Pancreas (tissue), 10 donors: Measurements from ENCODE around the gene STK11. TPM values are rescaled to one million over a fixed set of nuclear protein-coding genes. Genes with fewer than 3 reads are reported as not detected.
A peak's percentile ranks its signal among the peaks of the same experiment; 100 is the strongest.

ENCODE experiments used
- ATAC-seq, 4 donors: fragments of 200-7000 bp; cut with Tn5 transposase; one replicate each; pipeline versions ENCODE4 v1.8.0 to v1.9.1; 2020; ENCODE audit warnings: mild to moderate bottlenecking in 4 of 4, moderate library complexity in 4 of 4
- DNase-seq, 6 donors: peaks; one replicate each; pipeline ENCODE4 v3.0.0-alpha.2; 2020
- FAIRE-seq: peaks from 2 replicates; lab custom pipeline; 2012; peaks lifted over from hg19 to GRCh38; lab: Jason Lieb, UNC
- H3K27ac ChIP-seq, 4 donors: fragments of 200-600 bp; sonication (generic); 1 replicate in 3 of 4; 2 replicates in 1 of 4; pipeline versions ENCODE4 v1.5.0 to v1.8.0; 2020
- H3K27me3 ChIP-seq, 4 donors: fragments of 200-600 bp; one replicate each; pipeline ENCODE4 v1.8.0; 2021
- H3K36me3 ChIP-seq, 3 donors: fragments of 200-600 bp; sonication (generic) in 1 of 3; one replicate each; pipeline versions ENCODE4 v1.5.0 to v1.8.0; 2020 to 2021
- H3K4me1 ChIP-seq, 3 donors: fragments of 200-600 bp; one replicate each; pipeline ENCODE4 v1.8.0; 2021
- H3K4me3 ChIP-seq, 4 donors: fragments of 200-600 bp; sonication (generic) in 2 of 4; one replicate each; pipeline versions ENCODE4 v1.5.0 to v1.8.0; 2020 to 2021
- H3K9me3 ChIP-seq, 4 donors: fragments of 200-600 bp; one replicate each; pipeline ENCODE4 v1.8.0; 2021
- WGBS, 2 donors: extraction: QIAGEN DNeasy Blood & Tissue Kit; methylation state at CpG; one replicate each; pipeline ENCODE4 v1.1.7; 2013; 5-methylcytosine and 5-hydroxymethylcytosine counted together
- intact Hi-C, 3 donors: fragments of 100-400 bp; cut with DNase I; formaldehyde crosslinking; loops; one replicate each; pipeline versions ENCODE4 v1.11.1 to v1.14.2; 2022
- polyA plus RNA-seq, 2 donors: library from polyadenylated mRNA; stranded (reverse); fragments of 200-250 nt; gene quantifications; one replicate each; pipeline ENCODE4 v1.2.3, GENCODE V29; 2013
- total RNA-seq, 6 donors: library from RNA; stranded (reverse); fragmentation: NEBNext Ultra II Directional in 4 of 6; extraction: Animal tissue kit (Norgen Biotek cat#: 25700) in 4 of 6; gene quantifications; one replicate each; pipeline versions ENCODE4 v1.2.1 to v1.2.4, GENCODE V29; 2021 to 2023
- TF ChIP-seq, protein P1 (sequence below), 4 donors: fragments of 200-600 bp; sonication (generic) in 3 of 4; IDR thresholded peaks; one replicate each; pipeline versions ENCODE4 v1.5.0 to v1.8.0; 2021; ENCODE audit warnings: antibody characterized with exemption in 4 of 4
- donor health status: healthy with polysubstance abuse.
- donor health status: DM: no; HTN: no; CAD: no; lungs with moderate emphysema.
- donor health status: DM: no; HTN: no; CAD: no.
- donor health status: control.
- donor health status: control.
- donor health status: Bipolar disorder and iron deficiency.
- donor health status: DM: yes; HTN: yes; CAD: no.
- donor health status: DM: no; HTN: no; CAD: no.
- donor health status: DM: no; HTN: no; CAD: no.
- donor health status: DM: yes; HTN: yes; CAD: no.

The STK11 gene
- total and polyA plus RNA-seq, 8 donors: 20.1 to 62.2 (median 24.8) TPM

DNA sequence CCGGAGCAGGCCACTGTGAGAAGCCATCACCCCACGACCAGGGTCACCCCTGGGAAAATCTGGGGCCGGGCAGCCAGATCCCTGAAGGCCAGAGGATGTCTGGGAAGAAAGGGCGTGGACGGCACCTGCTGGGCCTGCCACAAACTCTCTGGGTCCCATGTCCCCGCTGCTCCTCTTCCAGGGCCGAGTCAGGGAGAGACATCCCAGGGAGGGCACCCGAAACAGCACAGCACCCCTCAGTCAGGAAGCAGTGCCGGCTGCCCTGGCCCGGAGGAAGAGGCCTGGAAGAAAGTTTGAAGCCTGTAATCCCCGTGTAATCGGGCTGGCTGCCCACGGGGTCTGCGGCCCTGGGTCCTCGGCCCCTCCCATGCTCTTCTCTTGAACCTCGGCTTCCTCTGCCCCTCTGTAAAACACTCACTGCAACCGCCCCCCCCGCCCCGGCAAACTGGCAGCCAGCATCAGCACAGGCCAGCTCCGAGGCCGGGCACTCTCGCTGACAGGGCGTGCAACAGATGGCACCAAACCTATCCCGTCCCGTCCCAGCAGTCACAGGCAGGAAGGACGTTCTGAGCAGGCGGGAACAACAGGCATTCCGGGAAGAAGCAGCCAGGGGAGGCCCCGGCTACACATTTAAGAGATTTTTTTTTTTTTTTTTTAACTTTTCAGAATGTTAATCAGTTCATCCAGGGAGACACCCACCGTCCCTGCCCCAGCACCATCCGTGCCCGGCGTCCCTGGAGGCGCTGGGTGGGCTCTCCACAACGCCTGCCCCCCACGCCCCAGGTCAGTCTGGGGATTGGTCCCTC lies 33.0 kb upstream of the STK11 start:
- FAIRE-seq: no peak
- peak; percentile 61 to 71 (median 68) for ATAC-seq
- 3 to 7% methylated on average over 35 to 36 of the region's 36 CpGs for WGBS, 2 donors
- intact Hi-C loops: no loop called here
- Histone ChIP-seq H3K27me3 (no peaks in the 10 kb centered on the region), H3K27ac (peak overlapping the region; percentile 85 to 91 (median 90)), H3K4me3 (peak overlapping the region; percentile 54 to 95 (median 82)), H3K4me1 (peaks cover 0 to 15% (median 0%) of the 10 kb centered on the region in 3 donors), H3K9me3 (no peaks in the 10 kb centered on the region), H3K36me3 (no peaks in the 10 kb centered on the region)
- TF ChIP-seq, protein P1, sequence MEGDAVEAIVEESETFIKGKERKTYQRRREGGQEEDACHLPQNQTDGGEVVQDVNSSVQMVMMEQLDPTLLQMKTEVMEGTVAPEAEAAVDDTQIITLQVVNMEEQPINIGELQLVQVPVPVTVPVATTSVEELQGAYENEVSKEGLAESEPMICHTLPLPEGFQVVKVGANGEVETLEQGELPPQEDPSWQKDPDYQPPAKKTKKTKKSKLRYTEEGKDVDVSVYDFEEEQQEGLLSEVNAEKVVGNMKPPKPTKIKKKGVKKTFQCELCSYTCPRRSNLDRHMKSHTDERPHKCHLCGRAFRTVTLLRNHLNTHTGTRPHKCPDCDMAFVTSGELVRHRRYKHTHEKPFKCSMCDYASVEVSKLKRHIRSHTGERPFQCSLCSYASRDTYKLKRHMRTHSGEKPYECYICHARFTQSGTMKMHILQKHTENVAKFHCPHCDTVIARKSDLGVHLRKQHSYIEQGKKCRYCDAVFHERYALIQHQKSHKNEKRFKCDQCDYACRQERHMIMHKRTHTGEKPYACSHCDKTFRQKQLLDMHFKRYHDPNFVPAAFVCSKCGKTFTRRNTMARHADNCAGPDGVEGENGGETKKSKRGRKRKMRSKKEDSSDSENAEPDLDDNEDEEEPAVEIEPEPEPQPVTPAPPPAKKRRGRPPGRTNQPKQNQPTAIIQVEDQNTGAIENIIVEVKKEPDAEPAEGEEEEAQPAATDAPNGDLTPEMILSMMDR (IDR thresholded peaks at IDR 0.05): no peak
- DNase-seq: peak in 5 of 6 donors; percentile 66 to 89 (median 76)

DNA sequence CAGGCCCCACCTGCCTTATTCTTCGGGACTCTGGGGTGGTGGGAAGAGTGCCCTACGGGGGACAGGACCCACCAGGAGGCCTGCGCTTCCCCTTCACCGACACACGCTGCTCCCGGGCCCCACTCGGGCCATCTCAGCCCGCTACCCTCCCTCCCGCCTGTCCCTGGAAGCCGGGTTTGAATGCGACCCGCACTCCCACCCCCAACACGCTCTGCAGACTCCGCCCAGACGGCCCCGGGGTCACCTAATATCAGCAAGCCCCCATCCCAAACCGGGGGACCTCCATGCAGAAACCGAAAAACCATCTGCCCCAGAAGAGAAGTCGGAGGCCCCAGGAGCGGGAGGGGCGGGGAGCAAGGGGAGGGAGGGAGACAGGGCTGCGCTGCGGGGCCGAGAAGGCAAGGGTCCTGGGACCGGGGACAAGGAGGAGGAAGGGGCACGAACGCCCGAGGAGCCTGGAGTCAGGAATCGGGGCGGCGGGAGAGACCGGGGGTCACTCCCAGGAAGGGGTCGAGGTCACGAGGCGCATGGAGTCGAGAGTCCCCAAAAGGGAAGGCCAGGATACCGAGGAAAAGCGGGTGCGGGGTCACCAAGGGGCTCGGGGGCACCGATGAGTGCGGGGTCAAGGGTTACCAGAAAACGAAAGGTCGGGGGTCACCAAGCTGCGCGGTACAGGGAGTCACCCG lies 32.3 kb upstream of the STK11 start:
- ATAC-seq (peak; percentile 1 to 6 (median 4)), DNase-seq (peak in 2 of 6 donors; percentile 69 to 84), FAIRE-seq (no peak)
- H3K27ac ChIP-seq: peak overlapping the region; percentile 85 to 91 (median 90)
- no peaks in the 10 kb centered on the region for H3K36me3 ChIP-seq
- intact Hi-C loops: no loop called here
- H3K27me3 ChIP-seq: no peaks in the 10 kb centered on the region
- TF ChIP-seq, protein P1 (IDR thresholded peaks at IDR 0.05): no peak
- no peaks in the 10 kb centered on the region for H3K9me3 ChIP-seq
- peak overlapping the region; percentile 54 to 95 (median 82) for H3K4me3 ChIP-seq
- H3K4me1 ChIP-seq: peaks cover 0 to 15% (median 0%) of the 10 kb centered on the region in 3 donors
- WGBS, 2 donors: 1 to 2% methylated on average over 45 to 47 of the region's 47 CpGs

DNA sequence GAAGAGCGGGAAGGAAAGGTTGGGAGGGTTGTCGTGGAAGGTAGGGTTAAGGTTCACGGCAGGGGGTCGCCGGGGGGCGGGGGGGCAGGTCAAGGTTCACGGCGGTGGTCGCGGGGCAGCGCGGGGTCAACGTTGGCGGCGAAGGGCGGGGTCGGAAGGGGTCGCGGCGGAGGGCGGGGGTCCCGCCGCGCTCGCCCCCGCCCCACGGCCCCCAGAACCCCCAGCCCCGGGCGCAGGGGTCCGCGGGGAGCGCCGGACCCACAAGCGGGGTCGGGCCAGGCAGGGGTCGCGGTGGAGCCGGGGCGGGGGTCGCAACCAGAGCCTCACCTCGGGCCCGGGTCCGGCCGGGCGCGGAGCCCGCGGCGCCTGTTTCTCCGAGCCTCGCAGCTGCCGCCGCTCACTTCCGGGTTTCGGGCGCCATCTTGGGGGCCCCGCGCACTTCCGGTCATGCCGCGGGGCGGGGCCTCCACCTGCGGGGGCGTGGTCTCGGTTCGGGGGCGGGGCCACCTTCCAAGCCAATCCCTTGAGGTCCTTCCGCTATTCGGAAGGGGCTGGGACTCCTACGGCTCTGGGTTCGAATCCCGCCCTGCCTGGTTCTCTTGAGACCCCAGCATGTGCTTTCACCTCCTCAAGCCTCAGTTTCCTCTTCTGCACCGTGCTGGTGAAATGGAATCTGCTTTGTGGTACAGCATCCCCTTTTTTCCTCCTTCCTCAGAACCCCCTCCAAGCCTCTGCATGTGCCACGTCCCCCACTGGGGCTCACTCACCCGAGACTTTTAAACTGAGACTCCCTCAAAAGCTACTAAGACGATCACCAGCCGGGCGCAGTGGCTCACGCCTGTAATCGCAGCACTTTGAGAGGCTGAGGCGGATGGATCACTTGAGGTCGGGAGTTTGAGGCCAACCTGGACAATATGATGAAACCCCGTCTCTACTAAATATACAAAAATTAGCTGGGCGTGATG lies 31.5 kb upstream of the STK11 start, which contains the start of gene SBNO2:
TSS of gene SBNO2 (minus strand) at position 424 of the 965 bp plus-strand sequence. CDS start 19,992 bp downstream, outside the sequence.
- ATAC-seq (peak; percentile 79 to 87 (median 83)), DNase-seq (peak; percentile 87 to 99 (median 96)), FAIRE-seq (no peak)
- intact Hi-C loops: no loop called here
- Histone ChIP-seq H3K4me1 (peaks cover 0 to 15% (median 0%) of the 10 kb centered on the region in 3 donors), H3K9me3 (no peaks in the 10 kb centered on the region), H3K27ac (peak within 1 kb of the TSS; percentile 85 to 91 (median 90)), H3K27me3 (no peaks in the 10 kb centered on the region), H3K4me3 (peak within 1 kb of the TSS; percentile 54 to 95 (median 82)), H3K36me3 (no peaks in the 10 kb centered on the region)
- 11 to 26% methylated on average over 40 to 84 of the region's 84 CpGs for WGBS, 2 donors
- TF ChIP-seq, protein P1 (IDR thresholded peaks at IDR 0.05): no peak

DNA sequence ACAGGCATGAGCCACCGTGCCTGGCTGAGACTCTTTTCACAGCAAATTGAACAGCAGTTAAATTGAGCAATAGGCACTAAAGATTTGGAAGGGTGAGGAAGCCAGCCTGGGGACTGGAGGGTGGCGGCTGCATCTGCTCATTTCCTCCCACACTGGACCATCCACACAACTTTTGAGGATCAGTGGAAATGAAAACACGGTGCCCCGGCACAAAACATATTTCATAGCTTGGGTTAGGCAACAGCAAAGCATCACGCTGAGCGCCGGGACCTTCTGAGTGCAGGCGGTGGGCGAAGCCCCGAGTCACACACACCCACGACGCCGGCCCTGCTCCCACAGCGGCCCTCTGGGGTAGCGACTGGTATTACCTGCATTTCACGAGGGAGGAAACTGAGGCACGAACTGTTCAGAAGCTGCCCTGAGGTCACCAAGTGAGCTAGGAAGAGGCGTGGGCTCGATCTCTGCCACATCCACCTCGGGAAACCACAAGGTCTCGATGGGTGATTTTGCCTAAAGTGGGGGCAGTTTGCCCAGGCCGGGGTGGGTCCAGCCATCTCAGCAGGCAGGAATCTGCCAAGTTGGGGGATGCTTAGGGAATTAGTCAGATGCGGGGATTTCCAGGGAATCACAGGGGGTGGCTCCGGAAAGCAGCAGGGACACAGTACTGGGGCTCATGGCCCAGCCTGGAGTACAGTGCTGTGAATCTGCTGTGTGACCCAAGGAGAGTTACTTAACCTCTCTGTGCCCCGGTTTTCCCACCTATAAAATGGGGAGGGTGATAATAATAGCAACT lies 28.1 kb upstream of the STK11 start:
- Histone ChIP-seq H3K36me3 (no peaks in the 10 kb centered on the region), H3K4me1 (peaks cover 6 to 20% (median 6%) of the 10 kb centered on the region in 3 donors), H3K4me3 (no peak overlapping the region), H3K27me3 (no peaks in the 10 kb centered on the region), H3K27ac (peak overlapping the region in 2 of 4 donors; percentile 50 to 54), H3K9me3 (no peaks in the 10 kb centered on the region)
- TF ChIP-seq, protein P1 (IDR thresholded peaks at IDR 0.05): no peak
- DNase-seq (peak in 1 of 6 donors; percentile 50), ATAC-seq (peak in 1 of 4 donors; percentile 5), FAIRE-seq (no peak)
- 73 to 77% methylated on average over 25 of the region's 25 CpGs for WGBS, 2 donors
- intact Hi-C loops: no loop called here
